Body of pancreas (tissue), 4 donors: ENCODE results near the gene ERVW-1. TPM values are rescaled to one million over a fixed set of nuclear protein-coding genes. Genes with fewer than 3 reads are reported as not detected.
A peak's percentile ranks its signal among the peaks of the same experiment; 100 is the strongest.

Experiments
- ATAC-seq: fragments of 150-250 bp; one replicate; pipeline ENCODE4 v1.9.1; 2016
- DNase-seq, 4 donors: peaks; one replicate each; pipeline ENCODE4 v3.0.0-alpha.2; 2019
- H3K27ac ChIP-seq, 4 donors: fragments of 200-600 bp; sonication (generic); 1 replicate in 3 of 4; 2 replicates in 1 of 4; pipeline versions ENCODE4 v1.5.1 to v1.6.1; 2016 to 2019; ENCODE audit warnings: mild to moderate bottlenecking in 1 of 4, mixed read lengths in 1 of 4, moderate library complexity in 1 of 4
- H3K27me3 ChIP-seq, 2 donors: fragments of 200-600 bp; sonication (generic); one replicate each; pipeline ENCODE4 v1.6.0; 2016; ENCODE audit warnings: mild to moderate bottlenecking in 1 of 2
- H3K36me3 ChIP-seq, 2 donors: fragments of 200-600 bp; sonication (generic); replicated peaks in 1 of 2; 2 replicates each; pipeline ENCODE4 v1.5.1; 2016; ENCODE audit warnings: low read depth in 2 of 2; ENCODE audit not compliant: insufficient read depth in 1 of 2
- H3K4me1 ChIP-seq: fragments of 200-600 bp; sonication (generic); one replicate; pipeline ENCODE4 v1.6.0; 2016
- H3K4me3 ChIP-seq, 2 donors: fragments of 200-600 bp; sonication (generic); 1 replicate in 1 of 2; 2 replicates in 1 of 2; pipeline ENCODE4 v1.5.1; 2016 to 2019
- H3K9me3 ChIP-seq, 3 donors: fragments of 200-600 bp; sonication (generic); 1 replicate in 2 of 3; 2 replicates in 1 of 3; pipeline ENCODE4 v1.5.1; 2016
- CTCF ChIP-seq, 7 experiments: fragments of 450-650 bp in 4 of 7; fragments of 200-600 bp in 3 of 7; sonication (generic) in 3 of 7; IDR thresholded peaks; one replicate each; pipeline ENCODE4 v1.5.1; 2016 to 2019; ENCODE audit warnings: antibody characterized with exemption in 7 of 7
- POLR2A ChIP-seq, 3 donors: fragments of 450-650 bp; IDR thresholded peaks; one replicate each; pipeline ENCODE4 v1.6.1; 2016; ENCODE audit warnings: antibody characterized with exemption in 3 of 3, mild to moderate bottlenecking in 2 of 3
- WGBS, 2 donors: methylation state at CpG; one replicate each; pipeline ENCODE4 v1.1.5; 2017; 5-methylcytosine and 5-hydroxymethylcytosine counted together
- intact Hi-C: fragments of 100-400 bp; cut with DNase I; formaldehyde crosslinking; loops from one replicate; pipeline ENCODE4 v1.15.1; 2023
- total RNA-seq, 2 donors: library from RNA; depleted of rRNA; stranded (reverse); fragments of >200 nt; gene quantifications; one replicate each; pipeline ENCODE4 v1.1.0, GENCODE V29; 2016

The ERVW-1 gene
- total RNA-seq, 2 donors from 2014 or later, result not detected

GRCh38 chr7:92508946-92509345 lies 31.2 kb upstream of the ERVW-1 start:
- no peak for ATAC-seq
- no peak overlapping the region for H3K4me3 ChIP-seq
- intact Hi-C loops, result no loop called here
- no peaks in the 10 kb centered on the region for H3K27me3 ChIP-seq
- TF ChIP-seq CTCF (IDR thresholded peaks at IDR 0.05) (no peak), POLR2A (IDR thresholded peaks at IDR 0.05) (no peak)
- no peaks in the 10 kb centered on the region for H3K4me1 ChIP-seq
- no peak overlapping the region for H3K27ac ChIP-seq
- 89 to 91% methylated on average over 5 of the region's 5 CpGs for WGBS, 2 donors
- DNase-seq, result no peak
- H3K9me3 ChIP-seq, result no peaks in the 10 kb centered on the region
- peaks cover 0 to 9% of the 10 kb centered on the region in 2 donors for H3K36me3 ChIP-seq

GRCh38 chr7:92506363-92506762 lies 28.6 kb upstream of the ERVW-1 start:
- TF ChIP-seq POLR2A (IDR thresholded peaks at IDR 0.05), result no peak
- no peak for TF ChIP-seq CTCF (IDR thresholded peaks at IDR 0.05)
- Histone ChIP-seq H3K36me3 (no peaks in the 10 kb centered on the region), H3K4me3 (no peak overlapping the region), H3K4me1 (no peaks in the 10 kb centered on the region), H3K27ac (no peak overlapping the region), H3K27me3 (no peaks in the 10 kb centered on the region), H3K9me3 (no peaks in the 10 kb centered on the region)
- no peak for ATAC-seq
- intact Hi-C loops, result no loop called here
- WGBS, 2 donors, result 83% methylated on average over 2 of the region's 2 CpGs
- no peak for DNase-seq

GRCh38 chr7:92504563-92504962 lies 26.8 kb upstream of the ERVW-1 start:
- ATAC-seq, result no peak
- 59 to 77% methylated on average over 3 of the region's 3 CpGs for WGBS, 2 donors
- H3K4me3 ChIP-seq, result no peak overlapping the region
- intact Hi-C loops, result no loop called here
- peak in 1 of 4 donors; percentile 6 for DNase-seq
- no peak overlapping the region for H3K27ac ChIP-seq
- no peaks in the 10 kb centered on the region for H3K9me3 ChIP-seq
- no peaks in the 10 kb centered on the region for H3K4me1 ChIP-seq
- H3K36me3 ChIP-seq, result peaks cover 1 to 6% of the 10 kb centered on the region in 2 donors
- TF ChIP-seq POLR2A (IDR thresholded peaks at IDR 0.05) (no peak), CTCF (IDR thresholded peaks at IDR 0.05) (no peak)
- H3K27me3 ChIP-seq, result no peaks in the 10 kb centered on the region

GRCh38 chr7:92503767-92504166 lies 26.0 kb upstream of the ERVW-1 start:
- TF ChIP-seq POLR2A (IDR thresholded peaks at IDR 0.05) (no peak), CTCF (IDR thresholded peaks at IDR 0.05) (no peak)
- ATAC-seq (no peak), DNase-seq (no peak)
- Histone ChIP-seq H3K27ac (no peak overlapping the region), H3K27me3 (no peaks in the 10 kb centered on the region), H3K36me3 (peaks cover 3 to 6% of the 10 kb centered on the region in 2 donors), H3K9me3 (no peaks in the 10 kb centered on the region), H3K4me3 (no peak overlapping the region), H3K4me1 (no peaks in the 10 kb centered on the region)
- intact Hi-C loops, result no loop called here
- WGBS, 2 donors, result 89 to 95% methylated on average over 2 of the region's 2 CpGs

GRCh38 chr7:92498557-92498956 lies 20.8 kb upstream of the ERVW-1 start:
- no peaks in the 10 kb centered on the region for H3K27me3 ChIP-seq
- 90 to 91% methylated on average over 2 of the region's 2 CpGs for WGBS, 2 donors
- no peaks in the 10 kb centered on the region for H3K9me3 ChIP-seq
- intact Hi-C loops, result no loop called here
- no peak for DNase-seq
- no peak for ATAC-seq
- TF ChIP-seq CTCF (IDR thresholded peaks at IDR 0.05) (no peak), POLR2A (IDR thresholded peaks at IDR 0.05) (no peak)
- no peak overlapping the region for H3K4me3 ChIP-seq
- no peaks in the 10 kb centered on the region for H3K4me1 ChIP-seq
- H3K36me3 ChIP-seq, result peaks cover 6 to 15% of the 10 kb centered on the region in 2 donors
- H3K27ac ChIP-seq, result no peak overlapping the region
